ENCODE measurements around the gene XIRP1.

The XIRP1 gene

DNA sequence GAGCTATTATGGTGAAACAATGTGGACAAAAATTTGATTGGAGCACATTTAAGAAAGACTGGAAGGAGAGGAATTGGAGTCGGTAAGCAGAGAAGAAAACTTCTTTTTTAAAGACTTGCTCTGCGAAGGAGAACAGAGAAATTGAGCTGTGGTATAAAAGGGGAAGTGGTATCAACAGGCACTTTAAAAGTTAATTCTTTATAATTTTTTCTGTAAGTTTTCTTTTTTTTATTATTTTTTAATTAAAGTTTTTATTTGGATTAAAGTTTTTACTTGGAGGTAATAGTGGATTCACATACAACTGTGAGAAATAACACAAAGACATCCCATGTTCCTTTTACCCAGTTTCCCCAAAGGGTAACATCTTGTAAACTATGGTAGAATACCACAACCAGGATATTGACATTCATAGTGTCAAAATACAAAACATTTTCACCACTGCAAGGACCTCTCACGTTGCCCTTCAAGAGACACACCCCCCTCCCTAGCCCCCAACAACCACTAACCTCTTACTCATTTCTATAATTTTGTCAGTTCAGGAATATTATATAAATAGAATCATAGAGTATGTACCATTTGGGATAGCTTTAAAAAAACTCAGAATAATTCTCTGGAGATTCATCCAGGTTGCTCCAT lies 33.8 kb upstream of the XIRP1 start:
- TF ChIP-seq, protein P1, sequence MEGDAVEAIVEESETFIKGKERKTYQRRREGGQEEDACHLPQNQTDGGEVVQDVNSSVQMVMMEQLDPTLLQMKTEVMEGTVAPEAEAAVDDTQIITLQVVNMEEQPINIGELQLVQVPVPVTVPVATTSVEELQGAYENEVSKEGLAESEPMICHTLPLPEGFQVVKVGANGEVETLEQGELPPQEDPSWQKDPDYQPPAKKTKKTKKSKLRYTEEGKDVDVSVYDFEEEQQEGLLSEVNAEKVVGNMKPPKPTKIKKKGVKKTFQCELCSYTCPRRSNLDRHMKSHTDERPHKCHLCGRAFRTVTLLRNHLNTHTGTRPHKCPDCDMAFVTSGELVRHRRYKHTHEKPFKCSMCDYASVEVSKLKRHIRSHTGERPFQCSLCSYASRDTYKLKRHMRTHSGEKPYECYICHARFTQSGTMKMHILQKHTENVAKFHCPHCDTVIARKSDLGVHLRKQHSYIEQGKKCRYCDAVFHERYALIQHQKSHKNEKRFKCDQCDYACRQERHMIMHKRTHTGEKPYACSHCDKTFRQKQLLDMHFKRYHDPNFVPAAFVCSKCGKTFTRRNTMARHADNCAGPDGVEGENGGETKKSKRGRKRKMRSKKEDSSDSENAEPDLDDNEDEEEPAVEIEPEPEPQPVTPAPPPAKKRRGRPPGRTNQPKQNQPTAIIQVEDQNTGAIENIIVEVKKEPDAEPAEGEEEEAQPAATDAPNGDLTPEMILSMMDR (conservative IDR thresholded peaks at IDR 0.05), result no peak
- no peak for TF ChIP-seq ZFX (IDR thresholded peaks at IDR 0.05)
- no peak overlapping the region for H3K27ac ChIP-seq

DNA sequence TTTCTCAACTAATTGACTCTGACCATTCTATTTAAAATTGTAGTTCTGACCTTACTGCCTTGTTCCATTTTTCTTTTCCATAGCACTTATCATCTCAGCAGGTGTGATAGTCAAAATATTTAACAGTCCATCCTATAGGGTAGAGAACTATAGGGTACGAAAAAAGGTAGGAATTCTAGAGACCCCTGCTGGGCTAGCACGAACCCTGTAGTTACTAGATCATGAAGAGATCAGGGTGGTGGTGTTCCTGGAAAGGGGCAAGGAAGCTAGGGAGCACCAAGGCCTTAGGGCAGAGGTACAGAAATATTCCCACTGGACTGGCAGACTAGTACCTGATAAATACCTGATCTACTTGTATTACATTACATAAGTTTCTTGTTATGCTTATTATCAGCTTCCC lies 31.9 kb upstream of the XIRP1 start:
- TF ChIP-seq, protein P1 (conservative IDR thresholded peaks at IDR 0.05), result no peak
- TF ChIP-seq ZFX (IDR thresholded peaks at IDR 0.05), result no peak
- H3K27ac ChIP-seq, result no peak overlapping the region

DNA sequence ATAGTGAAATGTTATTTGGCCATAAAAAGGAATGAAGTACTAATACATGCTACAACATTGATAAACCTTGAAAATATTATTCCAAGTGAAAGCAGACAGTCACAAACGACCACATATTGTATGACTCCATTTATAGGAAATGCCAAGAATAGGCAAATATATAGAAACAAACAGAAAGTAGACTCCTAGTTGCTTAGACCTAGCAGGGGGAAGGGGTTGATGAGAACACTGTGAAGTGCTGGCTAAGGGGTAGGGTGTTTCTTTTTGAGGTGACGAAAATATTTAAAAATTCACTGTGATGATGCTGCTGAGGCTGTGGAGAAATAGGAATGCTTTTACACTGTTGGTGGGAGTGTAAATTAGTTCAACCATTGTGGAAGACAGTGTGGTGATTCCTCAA lies 30.5 kb upstream of the XIRP1 start:
- TF ChIP-seq ZFX (IDR thresholded peaks at IDR 0.05), result no peak
- TF ChIP-seq, protein P1 (conservative IDR thresholded peaks at IDR 0.05), result no peak
- H3K27ac ChIP-seq, result no peak overlapping the region

DNA sequence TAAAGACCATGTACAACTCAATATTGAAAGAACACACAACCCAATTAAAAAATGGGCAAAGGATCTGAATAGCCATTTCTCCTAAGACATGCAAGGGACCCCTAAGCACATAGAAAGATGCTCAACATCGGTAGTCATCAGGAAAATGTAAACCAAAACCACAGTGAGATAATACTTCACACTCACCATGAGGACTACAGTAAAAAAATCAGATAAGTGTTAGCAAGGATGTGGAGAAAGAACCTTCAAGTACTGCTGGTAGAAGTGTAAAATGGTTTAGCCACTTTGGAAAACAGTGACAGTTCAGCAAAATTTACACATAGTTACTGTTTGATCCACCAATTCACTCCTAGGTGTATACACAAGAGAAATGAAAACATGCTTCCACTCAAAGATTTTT lies 30.1 kb upstream of the XIRP1 start:
- H3K27ac ChIP-seq, result no peak overlapping the region
- TF ChIP-seq, protein P1 (conservative IDR thresholded peaks at IDR 0.05), result no peak
- no peak for TF ChIP-seq ZFX (IDR thresholded peaks at IDR 0.05)

DNA sequence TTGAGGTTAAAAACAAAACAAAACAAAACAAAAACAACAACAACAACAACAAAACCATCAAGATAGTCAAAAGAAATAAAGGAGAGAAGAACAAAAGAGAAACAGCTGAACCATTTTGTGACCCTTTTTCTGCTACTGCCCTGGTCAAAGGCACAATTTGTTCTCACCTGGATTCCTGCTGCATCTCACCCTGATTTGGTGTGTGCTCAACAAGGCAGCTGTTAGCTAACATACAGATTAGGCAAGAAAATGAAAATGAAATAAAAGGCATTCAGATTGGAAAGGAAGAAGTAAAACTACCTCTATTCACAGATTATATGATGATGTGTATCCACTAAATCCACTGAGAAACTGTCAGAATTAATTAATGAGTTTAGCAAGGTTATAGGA lies 28.7 kb upstream of the XIRP1 start:
- H3K27ac ChIP-seq, result no peak overlapping the region
- TF ChIP-seq, protein P1 (conservative IDR thresholded peaks at IDR 0.05), result no peak
- TF ChIP-seq ZFX (IDR thresholded peaks at IDR 0.05), result no peak

DNA sequence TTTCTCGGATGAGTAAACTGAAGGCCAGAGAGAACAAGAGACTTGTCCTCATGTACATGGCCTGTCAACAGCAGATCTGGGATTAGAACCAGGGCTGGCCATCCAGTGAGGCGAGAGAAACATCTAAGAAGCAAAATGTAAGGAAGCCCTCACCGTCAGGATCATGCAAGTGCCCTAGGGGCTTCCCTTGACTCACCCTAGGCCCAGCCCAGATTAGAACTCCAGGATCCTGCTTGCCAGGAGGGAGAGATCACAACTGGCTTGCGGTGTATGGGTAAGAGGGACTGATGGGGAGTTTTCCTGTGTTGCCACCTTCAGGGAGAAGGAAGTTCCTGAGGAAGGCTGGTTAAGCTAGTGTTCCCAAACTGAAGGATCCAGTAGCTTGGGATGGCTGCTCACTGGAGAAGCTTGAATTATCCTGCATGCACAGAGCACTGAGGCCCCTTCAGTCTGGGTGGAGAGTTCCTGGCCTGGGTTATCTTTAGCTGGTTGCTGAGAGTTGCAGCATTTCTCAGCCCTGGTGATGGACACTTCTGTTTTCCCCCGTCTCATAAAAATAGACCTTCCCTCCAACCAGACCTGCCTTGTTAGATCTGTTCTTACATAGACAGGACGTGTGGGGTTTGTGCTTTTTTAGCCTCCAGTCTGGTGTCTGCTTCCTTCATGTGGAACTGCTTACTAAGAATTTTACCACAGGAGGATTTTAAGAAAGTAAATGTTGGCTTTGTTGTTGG lies 28.2 kb upstream of the XIRP1 start:
- H3K27ac ChIP-seq, result no peak overlapping the region
- TF ChIP-seq, protein P1 (conservative IDR thresholded peaks at IDR 0.05), result no peak
- no peak for TF ChIP-seq ZFX (IDR thresholded peaks at IDR 0.05)

DNA sequence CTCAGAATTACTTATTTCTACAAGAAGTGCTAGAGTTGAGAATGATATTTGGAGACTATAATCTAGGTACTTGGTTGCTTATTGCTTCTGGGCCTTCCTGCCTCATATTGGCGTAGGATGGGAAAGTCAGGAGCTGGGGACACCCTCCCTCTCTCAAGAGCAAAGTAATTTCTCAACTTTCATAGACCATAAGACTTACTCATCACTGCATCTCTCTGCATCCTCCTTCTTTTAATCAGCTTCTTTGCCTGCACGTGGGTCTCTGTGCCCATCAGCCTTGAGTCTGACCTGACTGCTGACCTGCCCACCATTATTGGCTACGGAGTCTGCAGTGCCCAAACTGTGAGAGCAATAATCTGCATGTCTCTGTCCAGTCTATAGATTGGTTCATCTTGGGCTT lies 27.3 kb upstream of the XIRP1 start:
- H3K27ac ChIP-seq, result no peak overlapping the region
- TF ChIP-seq, protein P1 (conservative IDR thresholded peaks at IDR 0.05), result no peak
- no peak for TF ChIP-seq ZFX (IDR thresholded peaks at IDR 0.05)
